NCI-H2196 (cell line): ENCODE results near the gene DRC7.

Source experiments
- DNase-seq: peaks from one replicate; lab custom pipeline; 2025; ENCODE audit not compliant: unreplicated experiment; lab: John Stamatoyannopoulos, UW

The DRC7 gene

GRCh38 chr16:57690782-57691471 lies 3.7 kb upstream of the DRC7 start:
- DNase-seq = no peak

GRCh38 chr16:57692636-57693035 lies 2.0 kb upstream of the DRC7 start:
- DNase-seq = no peak

GRCh38 chr16:57693550-57693949 lies 1.1 kb upstream of the DRC7 start:
- DNase-seq = no peak

- DNase-seq = no peak
These were observed 328 bp upstream of the DRC7 start for GRCh38 chr16:57694231-57694724.

- no peak for DNase-seq
These were observed 1.1 kb downstream of the DRC7 start for GRCh38 chr16:57695680-57696069.

DNA sequence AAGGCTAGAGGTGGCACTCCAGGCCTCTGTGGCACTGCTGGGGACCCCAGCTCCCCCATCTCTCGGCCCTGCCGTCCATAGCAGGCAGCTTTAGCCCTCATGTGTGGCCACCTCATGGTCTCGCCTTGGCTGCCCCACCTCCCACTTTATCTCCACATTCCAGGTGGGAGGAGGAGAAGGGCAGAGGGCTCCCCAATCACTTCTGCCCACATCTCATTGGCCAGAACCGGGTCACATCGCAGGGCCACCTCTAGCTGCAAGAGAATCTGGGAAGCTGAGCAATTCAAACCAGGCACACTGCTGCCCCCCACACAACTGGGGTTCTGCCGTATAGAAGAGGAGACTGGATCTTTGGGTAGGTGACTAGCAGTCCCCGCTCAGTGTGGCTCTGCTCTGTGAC lies 1.6 kb downstream of the DRC7 start:
- DNase-seq = no peak

GRCh38 chr16:57697896-57698537 lies 3.4 kb downstream of the DRC7 start:
- DNase-seq = no peak

GRCh38 chr16:57698812-57699405 lies 4.3 kb downstream of the DRC7 start:
- no peak for DNase-seq

DNA sequence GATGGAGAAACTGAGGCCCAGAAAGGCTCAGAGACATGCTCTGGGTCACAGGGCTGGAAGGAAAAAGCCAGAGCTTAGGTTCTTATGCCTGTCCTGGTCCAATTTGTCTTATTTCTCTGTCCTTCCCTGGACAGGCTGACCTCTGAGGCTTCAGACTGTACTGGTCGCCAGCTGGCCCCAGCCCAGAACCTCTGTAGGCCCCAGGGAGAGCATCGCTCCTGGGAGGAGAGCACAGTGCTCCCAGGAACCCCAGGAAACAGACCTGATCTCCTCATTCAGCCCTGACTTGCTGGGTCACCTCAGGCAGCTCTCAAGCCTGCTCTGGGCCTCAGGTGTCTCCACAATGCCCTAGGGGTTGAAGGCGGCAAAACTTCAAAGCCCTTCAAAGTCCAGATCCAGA lies 4.9 kb downstream of the DRC7 start:
- no peak for DNase-seq

GRCh38 chr16:57699899-57700298 lies 5.3 kb downstream of the DRC7 start:
- DNase-seq = no peak

- DNase-seq = no peak
These were observed 6.4 kb downstream of the DRC7 start for GRCh38 chr16:57700781-57701551.

DNA sequence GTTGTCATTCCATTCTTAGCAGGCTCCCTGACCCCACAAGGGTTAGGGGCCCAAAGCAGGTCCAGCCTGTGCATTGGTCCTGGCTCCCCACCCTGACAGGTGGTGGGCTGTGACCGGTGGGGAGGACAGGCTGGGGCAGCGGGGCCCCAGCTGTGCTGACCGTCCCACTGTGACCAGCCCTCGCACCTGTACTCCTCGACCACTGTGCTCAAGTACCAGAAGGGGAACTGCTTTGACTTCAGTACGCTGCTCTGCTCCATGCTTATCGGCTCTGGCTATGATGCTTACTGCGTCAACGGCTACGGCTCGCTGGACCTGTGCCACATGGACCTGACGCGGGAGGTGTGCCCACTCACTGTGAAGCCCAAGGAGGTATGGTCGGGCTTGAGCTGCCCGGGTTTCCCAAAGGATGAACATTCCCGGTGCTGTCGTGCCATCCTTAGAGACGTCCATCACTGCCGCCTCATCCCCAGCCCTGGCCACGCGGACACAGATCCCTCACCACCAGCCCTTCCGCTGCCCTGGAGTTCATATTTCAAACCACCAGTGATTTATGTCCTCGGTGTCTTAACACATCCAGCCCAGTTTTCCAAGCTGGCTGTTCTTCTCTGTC lies 7.3 kb downstream of the DRC7 start:
- no peak for DNase-seq

- no peak for DNase-seq
These were observed 8.9 kb downstream of the DRC7 start for GRCh38 chr16:57703416-57704010.

DNA sequence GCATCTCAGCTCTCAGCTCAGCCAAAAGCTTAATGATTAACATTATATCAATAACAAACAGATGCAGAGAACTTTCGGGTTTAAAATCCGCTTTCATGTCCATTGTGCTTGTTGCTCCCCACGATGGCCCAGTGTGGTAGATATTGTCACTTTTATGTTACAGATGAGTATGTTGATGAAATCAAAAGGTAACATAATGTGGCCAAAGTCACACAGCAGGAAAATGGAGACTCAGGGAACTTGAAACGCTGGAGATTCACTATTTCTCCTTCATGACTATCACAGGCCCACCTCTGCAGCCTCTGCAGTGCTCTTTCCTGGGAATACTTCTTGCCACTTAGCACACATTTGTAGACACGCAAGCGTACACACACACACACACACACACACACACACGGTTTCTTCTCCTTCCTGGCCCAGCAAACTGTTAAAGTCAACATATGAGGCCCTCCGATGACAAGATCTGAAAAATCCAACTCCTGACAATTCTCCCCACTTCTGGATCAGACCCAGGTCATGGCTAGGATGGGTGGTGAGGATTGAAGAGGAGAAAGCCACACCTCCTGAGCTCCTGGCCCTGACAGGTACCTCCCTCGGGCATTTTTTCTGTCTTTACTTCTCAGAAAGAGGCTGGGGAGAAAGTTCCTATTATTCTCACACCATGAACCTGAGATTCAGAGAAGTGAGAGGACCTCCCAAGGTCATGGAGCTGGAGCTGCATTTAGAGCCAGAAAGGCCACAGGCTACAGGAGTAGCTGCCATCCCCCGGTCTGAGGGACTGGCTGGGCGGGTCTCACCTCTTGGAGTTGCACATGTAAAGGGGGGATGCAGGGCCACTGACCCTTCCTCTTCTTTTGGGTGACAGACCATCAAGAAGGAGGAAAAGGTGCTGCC lies 9.7 kb downstream of the DRC7 start:
- DNase-seq = no peak

DNA sequence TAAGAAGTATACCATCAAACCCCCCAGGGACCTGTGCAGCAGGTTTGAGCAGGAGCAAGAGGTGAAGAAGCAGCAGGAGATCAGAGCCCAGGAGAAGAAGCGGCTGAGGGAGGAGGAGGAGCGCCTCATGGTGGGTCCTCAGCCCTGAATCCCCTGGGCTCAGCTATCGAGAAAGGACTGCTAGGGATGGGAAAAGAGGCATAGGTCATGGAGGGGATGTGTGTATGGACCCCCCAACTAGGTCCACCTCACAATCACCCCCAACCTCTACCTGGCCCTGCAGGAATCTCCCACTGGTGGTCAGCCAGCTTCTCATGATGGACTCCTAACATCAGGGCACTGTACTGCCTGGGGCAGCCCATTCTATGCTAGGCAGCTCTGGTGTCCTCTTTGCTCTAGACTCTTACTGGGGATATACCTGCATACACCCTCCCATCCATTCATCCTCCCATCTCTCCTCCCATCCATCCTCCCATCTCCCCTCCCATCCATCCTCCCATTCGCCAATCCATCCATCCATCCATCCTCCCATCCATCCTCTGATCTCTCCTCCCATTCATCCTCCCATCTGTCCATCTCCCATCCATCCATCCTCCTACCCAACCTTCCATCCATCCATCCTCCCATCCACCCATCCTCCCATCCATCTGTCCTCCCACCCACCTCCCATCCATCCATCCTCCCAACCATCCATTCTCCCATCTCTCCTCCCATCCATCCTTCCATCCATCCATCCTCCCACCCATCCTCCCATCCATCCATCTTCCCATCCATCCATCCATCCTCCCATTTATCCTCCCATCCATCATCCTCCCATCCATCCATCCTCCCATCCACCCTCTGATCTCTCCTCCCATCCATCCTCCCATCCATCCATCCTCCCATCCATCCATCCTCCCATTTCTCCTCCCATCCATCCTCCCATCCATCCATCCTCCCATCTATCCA lies 10.6 kb downstream of the DRC7 start:
- DNase-seq = no peak

DNA sequence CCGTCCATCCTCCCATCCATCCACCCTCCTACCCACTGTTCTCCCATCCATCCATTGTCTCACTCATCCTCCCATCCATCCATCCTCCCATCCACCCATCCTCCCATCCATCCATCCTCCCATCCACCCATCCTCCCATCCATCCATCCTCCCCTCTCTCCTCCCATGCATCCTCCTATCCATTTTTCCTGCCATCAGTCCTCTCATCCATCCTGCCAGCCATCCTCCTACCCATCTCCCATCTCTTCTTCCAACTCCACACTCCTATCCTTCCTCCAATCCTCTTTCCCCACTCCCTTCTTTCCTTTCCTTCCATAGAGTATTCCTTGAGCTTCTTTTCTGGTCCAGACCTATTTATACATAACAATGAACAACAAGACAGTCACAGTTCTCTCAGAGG lies 12.1 kb downstream of the DRC7 start:
- no peak for DNase-seq

GRCh38 chr16:57707331-57707730 lies 12.7 kb downstream of the DRC7 start:
- DNase-seq = no peak

GRCh38 chr16:57708168-57708567 lies 13.6 kb downstream of the DRC7 start:
- no peak for DNase-seq

GRCh38 chr16:57709663-57710062 lies 15.1 kb downstream of the DRC7 start:
- DNase-seq = no peak
